Activated CD8-positive, alpha-beta T cell treated with anti-CD3 and anti-CD28 coated beads, Interleukin-2, amount 10 ng/mL, durations not matched to agents 7 days and 5 days (primary cell): ENCODE results near the gene KIR3DL2. TPM values are rescaled to one million over a fixed set of nuclear protein-coding genes. Genes with fewer than 3 reads are reported as not detected.
"Not testable (repeated sequence)": the region's sequence is repeated elsewhere in the genome, so short reads cannot be mapped to it uniquely, and the experiment has no call there.

Experiments
- ATAC-seq: fragments of 150-1000 bp; cut with Tn5 transposase; one replicate; pipeline ENCODE4 v1.10.0; 2021; ENCODE audit warnings: moderate library complexity
- CTCF ChIA-PET: fragments of 350-600 bp; sonication (Branson Sonifier 250); formaldehyde crosslinking; loops from one replicate; lab custom pipeline; 2021; ENCODE audit warnings: antibody characterized with exemption; lab: Charles Lee
- POLR2A ChIA-PET: fragments of 350-600 bp; sonication (Branson Sonifier 250); formaldehyde crosslinking; loops from one replicate; lab custom pipeline; 2021; ENCODE audit warnings: antibody characterized with exemption; lab: Charles Lee
- DNase-seq: peaks from one replicate; pipeline ENCODE4 v3.0.0-alpha.2; 2020
- H3K27ac Mint-ChIP-seq: one replicate; pipeline ENCODE4 v1.8.0; 2021; ENCODE audit warnings: mild to moderate bottlenecking, mixed read lengths
- H3K27me3 Mint-ChIP-seq: one replicate; pipeline ENCODE4 v1.8.0; 2021; ENCODE audit warnings: low read depth, mixed read lengths
- H3K36me3 Mint-ChIP-seq: one replicate; pipeline ENCODE4 v1.8.0; 2021; ENCODE audit warnings: low read depth, mixed read lengths
- H3K4me1 Mint-ChIP-seq: one replicate; pipeline ENCODE4 v1.8.0; 2021; ENCODE audit warnings: low read depth, mixed read lengths
- H3K4me3 Mint-ChIP-seq: one replicate; pipeline ENCODE4 v1.8.0; 2021; ENCODE audit warnings: mild to moderate bottlenecking, mixed read lengths
- H3K9me3 Mint-ChIP-seq: one replicate; pipeline ENCODE4 v1.8.0; 2022; ENCODE audit warnings: mixed read lengths; ENCODE audit not compliant: insufficient read depth
- total RNA-seq, 2 experiments: library from RNA; stranded (reverse); gene quantifications; one replicate each; pipeline ENCODE4 v1.2.3, GENCODE V29; 2021

Gene KIR3DL2
- total RNA-seq, 2 experiments from 2014 or later = 0.44 to 0.61 TPM

DNA sequence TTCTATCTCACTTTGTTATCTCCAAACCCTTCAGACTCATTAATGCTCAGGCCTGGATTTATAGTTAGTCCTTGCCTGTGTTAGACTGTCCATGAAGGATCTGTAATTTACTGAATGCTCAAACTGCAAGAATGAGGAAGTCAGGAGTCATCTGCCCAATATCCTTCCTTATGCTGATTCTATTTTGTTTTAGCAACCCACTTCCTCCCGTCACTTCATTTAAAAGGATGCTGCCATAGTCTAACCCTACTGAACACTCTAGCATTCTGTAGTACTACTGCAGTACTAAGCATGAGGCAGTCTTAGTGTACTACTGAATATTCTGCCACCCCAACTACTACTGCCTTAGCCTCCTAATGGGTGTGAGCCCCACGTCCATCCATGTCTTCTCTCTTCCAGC lies 25.3 kb downstream of the KIR3DL2 start:
- Mint-ChIP-seq H3K4me1 (peaks cover 8% of the 10 kb centered on the region), H3K9me3 (no peaks in the 10 kb centered on the region), H3K4me3 (no peak overlapping the region), H3K27me3 (peaks cover 34% of the 10 kb centered on the region), H3K27ac (no peak overlapping the region), H3K36me3 (no peaks in the 10 kb centered on the region)
- ATAC-seq (no peak), DNase-seq (no peak)
- POLR2A ChIA-PET = no interaction called here
- CTCF ChIA-PET = no interaction called here

DNA sequence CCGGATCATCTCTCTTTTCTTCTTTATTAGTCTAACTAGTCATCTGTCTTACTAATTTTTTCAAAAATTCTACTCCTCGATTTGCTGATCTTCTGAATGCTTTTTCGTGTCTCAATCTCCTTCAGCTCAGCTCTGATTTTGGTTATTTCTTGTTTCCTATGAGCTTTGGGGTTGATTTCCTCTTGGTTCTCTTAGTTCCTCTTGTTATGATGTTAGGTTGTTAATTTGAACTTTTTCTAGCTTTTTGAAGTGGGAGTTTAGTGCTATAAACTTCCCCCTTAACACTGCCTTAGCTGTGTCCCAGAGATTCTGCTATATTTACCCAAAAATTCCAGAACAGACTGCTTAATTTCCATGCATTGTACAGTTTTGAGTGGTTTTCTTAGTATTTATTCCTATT lies 27.2 kb downstream of the KIR3DL2 start:
- Mint-ChIP-seq H3K27me3 (peaks cover 34% of the 10 kb centered on the region), H3K36me3 (no peaks in the 10 kb centered on the region), H3K27ac (no peak overlapping the region), H3K4me1 (peaks cover 18% of the 10 kb centered on the region), H3K9me3 (no peaks in the 10 kb centered on the region), H3K4me3 (no peak overlapping the region)
- DNase-seq (no peak), ATAC-seq (no peak)
- ChIA-PET CTCF (no interaction called here), POLR2A (no interaction called here)

DNA sequence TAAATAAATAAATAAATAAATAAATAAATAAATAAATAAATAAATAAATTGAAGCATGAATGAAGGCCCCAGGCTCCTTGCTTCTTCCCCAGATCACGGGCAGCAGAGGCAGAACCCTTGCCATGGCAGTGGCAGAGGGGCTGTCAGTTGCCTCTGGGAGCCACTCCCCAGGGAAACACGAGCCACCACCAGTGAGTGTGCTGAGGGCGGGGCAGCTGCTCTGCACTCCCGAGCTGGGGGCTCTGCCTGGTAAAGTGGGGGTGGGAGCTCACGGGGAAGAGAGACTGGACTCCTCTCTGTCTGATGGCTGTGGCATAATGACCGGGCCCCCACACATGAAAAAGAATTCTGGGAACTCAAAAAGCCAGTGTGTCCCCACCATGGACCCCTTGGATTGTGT lies 31.6 kb downstream of the KIR3DL2 start:
- DNase-seq (no peak), ATAC-seq (no peak)
- ChIA-PET POLR2A (interaction anchor here (0.6 kb wide), 1 partner anchor 92 kb away, joined by 3 read pairs; no protein-coding TSS in a partner anchor), CTCF (interaction anchor here (0.7 to 2.2 kb wide), 21 partner anchors 9 to 404 kb away, joined by 3 to 13 read pairs (median 4); partner anchors contain the start of gene RDH13)
- no peak overlapping the region for H3K4me3 Mint-ChIP-seq
- H3K27me3 Mint-ChIP-seq = peaks cover 24% of the 10 kb centered on the region
- H3K9me3 Mint-ChIP-seq = no peaks in the 10 kb centered on the region
- no peaks in the 10 kb centered on the region for H3K36me3 Mint-ChIP-seq
- H3K27ac Mint-ChIP-seq = no peak overlapping the region
- peaks cover 21% of the 10 kb centered on the region for H3K4me1 Mint-ChIP-seq

DNA sequence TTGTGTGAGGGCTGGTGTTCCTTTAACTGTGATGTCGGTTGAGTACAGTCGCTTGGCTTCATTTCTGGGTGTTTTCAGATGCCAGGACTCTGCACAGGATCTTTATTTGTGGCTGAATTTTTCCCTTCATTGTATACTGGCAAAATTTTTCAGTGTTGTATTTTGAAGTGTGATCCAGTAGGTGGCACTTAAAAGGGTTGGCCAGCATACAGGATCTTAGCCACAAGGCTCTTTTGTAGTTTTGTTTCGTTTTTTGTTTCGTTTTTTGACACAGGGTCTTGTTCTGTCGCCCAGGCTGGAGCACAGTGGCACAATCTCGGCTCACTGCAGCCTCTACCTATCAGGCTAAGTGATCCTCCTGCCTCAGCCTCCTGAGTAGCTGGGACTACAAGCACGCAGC lies 32.5 kb downstream of the KIR3DL2 start:
- Mint-ChIP-seq H3K4me1 (peaks cover 21% of the 10 kb centered on the region), H3K36me3 (no peaks in the 10 kb centered on the region), H3K4me3 (peak overlapping the region; percentile 65), H3K27ac (peak overlapping the region; percentile 92), H3K27me3 (peaks cover 17% of the 10 kb centered on the region), H3K9me3 (no peaks in the 10 kb centered on the region)
- ChIA-PET POLR2A (no interaction called here), CTCF (interaction anchor here (1.8 to 2.2 kb wide), 2 partner anchors 91 to 206 kb away, joined by 4 to 6 read pairs; no protein-coding TSS in a partner anchor)
- ATAC-seq (peak; percentile 92), DNase-seq (peak; percentile 56)

DNA sequence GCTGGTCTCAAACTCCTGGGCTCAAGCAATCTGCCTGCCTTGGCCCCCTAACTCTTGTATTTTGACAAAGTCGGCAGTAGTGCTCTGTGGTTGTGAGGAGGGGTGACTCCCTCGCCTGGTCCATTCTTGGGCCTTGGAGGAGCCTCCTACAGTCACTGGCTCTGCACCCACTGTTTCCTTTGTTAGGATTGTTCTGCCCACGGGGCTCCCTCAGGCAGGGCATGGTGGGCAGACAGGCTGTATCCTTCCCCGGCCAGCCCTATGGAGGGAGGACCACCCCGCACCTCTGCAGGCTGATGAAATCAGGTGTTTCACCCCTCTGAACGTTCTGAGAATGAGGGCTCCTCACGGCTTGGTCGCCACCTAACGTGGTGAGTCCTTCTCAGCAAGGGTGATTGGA lies 33.0 kb downstream of the KIR3DL2 start:
- DNase-seq (no peak), ATAC-seq (no peak)
- no peak overlapping the region for H3K4me3 Mint-ChIP-seq
- peak overlapping the region; percentile 92 for H3K27ac Mint-ChIP-seq
- ChIA-PET POLR2A (no interaction called here), CTCF (no interaction called here)
- no peaks in the 10 kb centered on the region for H3K9me3 Mint-ChIP-seq
- no peaks in the 10 kb centered on the region for H3K36me3 Mint-ChIP-seq
- peaks cover 21% of the 10 kb centered on the region for H3K4me1 Mint-ChIP-seq
- H3K27me3 Mint-ChIP-seq = peaks cover 14% of the 10 kb centered on the region

DNA sequence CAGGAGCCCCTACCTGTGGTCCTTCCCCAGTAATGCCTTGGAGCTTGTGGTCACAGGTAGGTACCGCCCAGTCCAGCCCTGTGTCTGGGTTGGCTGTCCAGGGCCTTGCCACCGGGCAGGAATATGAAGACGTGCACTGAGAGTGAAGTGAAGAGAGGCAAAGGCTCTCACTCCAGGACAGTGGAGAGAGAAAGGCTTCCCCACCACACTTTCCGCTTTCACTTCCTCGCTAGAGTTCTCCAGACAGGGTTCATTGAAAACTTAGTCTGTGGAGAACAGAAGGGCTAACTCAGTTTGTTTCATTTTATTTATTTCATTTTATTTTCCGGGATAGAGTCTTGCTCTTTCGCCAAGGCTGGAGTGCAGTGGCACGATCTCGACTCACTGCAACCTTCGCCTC lies 38.0 kb downstream of the KIR3DL2 start:
- Mint-ChIP-seq H3K4me3 (no peak overlapping the region), H3K36me3 (no peaks in the 10 kb centered on the region), H3K9me3 (no peaks in the 10 kb centered on the region), H3K27me3 (peaks cover 2% of the 10 kb centered on the region), H3K4me1 (peaks cover 3% of the 10 kb centered on the region), H3K27ac (no peak overlapping the region)
- ATAC-seq = no peak
- CTCF ChIA-PET = no interaction called here
- DNase-seq = no peak
- POLR2A ChIA-PET = no interaction called here

DNA sequence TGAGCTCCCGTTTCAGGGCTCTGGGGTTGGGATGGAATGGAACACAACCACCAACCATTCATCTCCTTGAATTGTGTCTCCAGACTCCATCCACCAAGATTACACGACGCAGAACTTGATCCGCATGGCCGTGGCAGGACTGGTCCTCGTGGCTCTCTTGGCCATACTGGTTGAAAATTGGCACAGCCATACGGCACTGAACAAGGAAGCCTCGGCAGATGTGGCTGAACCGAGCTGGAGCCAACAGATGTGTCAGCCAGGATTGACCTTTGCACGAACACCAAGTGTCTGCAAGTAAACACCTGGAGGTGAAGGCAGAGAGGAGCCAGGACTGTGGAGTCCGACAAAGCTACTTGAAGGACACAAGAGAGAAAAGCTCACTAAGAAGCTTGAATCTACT lies 39.3 kb downstream of the KIR3DL2 start:
- ChIA-PET POLR2A (no interaction called here), CTCF (interaction anchor here (1.3 kb wide), 1 partner anchor 9 kb away, joined by 3 read pairs; no protein-coding TSS in a partner anchor)
- no peak for ATAC-seq
- DNase-seq = no peak
- Mint-ChIP-seq H3K4me1 (no peaks in the 10 kb centered on the region), H3K27me3 (peaks cover 2% of the 10 kb centered on the region), H3K9me3 (no peaks in the 10 kb centered on the region), H3K27ac (no peak overlapping the region), H3K4me3 (no peak overlapping the region), H3K36me3 (no peaks in the 10 kb centered on the region)

DNA sequence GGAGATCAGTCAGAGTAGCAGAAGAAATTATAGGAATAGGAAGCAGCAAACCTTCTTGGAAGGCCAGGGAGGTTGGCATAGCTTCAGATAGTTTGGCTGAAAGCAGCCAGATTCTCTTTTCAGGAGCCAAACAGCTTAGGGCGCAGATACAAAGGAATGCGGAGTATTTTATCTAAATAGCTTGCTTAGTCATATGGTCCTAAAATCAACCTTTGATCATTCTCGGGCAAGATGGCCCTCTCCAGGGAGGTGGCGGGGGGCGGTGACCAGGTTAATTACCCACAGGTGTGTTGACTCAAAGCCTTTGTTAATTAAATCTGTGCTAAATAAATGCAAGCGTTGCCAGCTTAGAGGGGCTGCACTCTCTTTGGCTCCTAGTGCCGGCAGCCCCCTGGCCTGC lies 43.2 kb downstream of the KIR3DL2 start:
- no peaks in the 10 kb centered on the region for H3K4me1 Mint-ChIP-seq
- ChIA-PET CTCF (no interaction called here), POLR2A (no interaction called here)
- no peak overlapping the region for H3K4me3 Mint-ChIP-seq
- H3K27ac Mint-ChIP-seq = no peak overlapping the region
- DNase-seq = no peak
- H3K36me3 Mint-ChIP-seq = no peaks in the 10 kb centered on the region
- peaks cover 8% of the 10 kb centered on the region for H3K27me3 Mint-ChIP-seq
- no peak for ATAC-seq
- H3K9me3 Mint-ChIP-seq = no peaks in the 10 kb centered on the region

DNA sequence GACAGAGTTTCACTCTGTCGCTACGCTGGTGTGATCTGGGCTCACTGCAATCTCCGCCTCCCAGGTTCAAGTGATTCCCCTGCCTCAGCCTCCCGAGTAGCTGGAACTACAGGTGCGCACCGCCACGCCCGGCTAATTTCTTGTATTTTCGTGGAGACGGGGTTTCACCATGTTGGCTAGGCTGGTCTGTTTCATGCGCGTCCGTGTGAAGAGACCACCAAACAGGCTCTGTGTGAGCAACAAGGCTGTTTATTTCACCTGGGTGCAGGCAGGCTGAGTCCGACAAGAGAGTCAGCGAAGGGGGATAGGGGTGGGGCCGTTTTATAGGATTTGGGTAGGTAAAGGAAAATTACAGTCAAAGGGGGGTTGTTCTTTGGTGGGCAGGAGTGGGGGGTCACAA lies 43.9 kb downstream of the KIR3DL2 start:
- DNase-seq, CTCF ChIA-PET, H3K36me3 Mint-ChIP-seq, H3K9me3 Mint-ChIP-seq, H3K27ac Mint-ChIP-seq, ATAC-seq, H3K4me3 Mint-ChIP-seq, H3K4me1 Mint-ChIP-seq, H3K27me3 Mint-ChIP-seq, POLR2A ChIA-PET: not testable (repeated sequence)

DNA sequence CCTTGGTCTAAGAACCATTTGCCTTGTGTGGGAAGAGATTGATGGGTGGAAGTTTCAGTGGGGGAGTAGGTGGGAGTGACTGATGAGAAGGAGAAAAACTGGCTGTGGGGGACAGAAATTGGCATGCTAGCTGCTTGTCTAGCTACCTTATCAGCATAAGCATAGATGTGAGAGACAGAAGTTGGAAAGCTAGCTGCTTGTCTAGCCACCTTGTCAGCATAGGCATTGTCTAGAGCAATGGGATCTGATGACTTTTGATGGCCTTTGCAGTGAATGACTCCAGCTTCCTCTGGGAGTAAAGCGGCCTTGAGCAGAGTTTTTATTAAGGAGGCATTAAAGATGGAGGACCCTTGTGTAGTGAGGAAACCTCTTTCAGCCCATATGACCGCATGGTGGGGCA lies 45.8 kb downstream of the KIR3DL2 start:
- no peak overlapping the region for H3K27ac Mint-ChIP-seq

DNA sequence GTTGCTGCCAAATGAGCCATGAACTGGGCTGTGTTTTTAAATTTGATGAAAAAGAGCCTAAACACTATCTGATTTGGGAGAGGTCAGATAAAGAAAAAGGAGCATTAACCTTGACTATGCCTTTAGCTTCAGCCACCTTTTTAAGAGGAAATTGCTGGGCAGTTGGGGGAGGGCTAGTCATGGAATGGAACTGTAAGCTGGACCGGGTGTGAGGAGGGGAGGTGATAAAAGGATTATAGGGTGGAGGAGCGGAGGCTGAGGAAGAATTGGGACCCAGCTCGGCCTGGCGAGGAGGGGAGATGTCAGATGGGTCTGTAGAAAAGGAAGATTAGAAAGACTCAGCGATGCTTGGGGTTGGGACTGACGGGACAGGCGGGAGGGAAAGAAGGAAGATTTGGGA lies 48.4 kb downstream of the KIR3DL2 start:
- H3K27ac Mint-ChIP-seq, H3K4me3 Mint-ChIP-seq, H3K36me3 Mint-ChIP-seq, H3K9me3 Mint-ChIP-seq, CTCF ChIA-PET, H3K4me1 Mint-ChIP-seq, ATAC-seq, POLR2A ChIA-PET, DNase-seq, H3K27me3 Mint-ChIP-seq: not testable (repeated sequence)

More for the DNA sequence above, 45.8 kb downstream of the KIR3DL2 start:
- Mint-ChIP-seq H3K4me1 (no peaks in the 10 kb centered on the region), H3K36me3 (no peaks in the 10 kb centered on the region), H3K4me3 (no peak overlapping the region), H3K9me3 (no peaks in the 10 kb centered on the region), H3K27me3 (peaks cover 6% of the 10 kb centered on the region)
- POLR2A ChIA-PET = no interaction called here
- DNase-seq = no peak
- CTCF ChIA-PET = no interaction called here
- no peak for ATAC-seq

DNA sequence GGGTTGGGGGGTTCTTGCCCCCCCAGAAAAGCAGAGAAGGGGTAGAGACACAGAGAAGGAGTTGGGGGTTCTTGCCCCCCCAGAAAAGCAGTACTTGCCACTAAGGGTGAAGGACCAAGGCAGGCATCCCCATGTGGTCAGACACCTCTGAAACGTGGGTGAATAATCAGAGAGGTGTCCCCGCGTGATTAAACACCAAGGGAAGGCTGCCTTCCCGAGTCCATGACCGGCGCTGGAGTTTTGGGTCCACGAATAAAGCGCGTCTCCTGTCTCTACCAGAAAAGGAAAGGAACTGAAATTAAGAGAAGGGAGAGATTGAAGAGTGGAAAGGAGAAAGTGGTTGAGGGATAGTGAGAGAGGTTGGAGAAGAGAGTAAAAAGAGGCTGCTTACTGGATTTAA lies 49.4 kb downstream of the KIR3DL2 start:
- H3K27me3 Mint-ChIP-seq, H3K4me3 Mint-ChIP-seq, POLR2A ChIA-PET, H3K4me1 Mint-ChIP-seq, DNase-seq, ATAC-seq, H3K36me3 Mint-ChIP-seq, CTCF ChIA-PET, H3K9me3 Mint-ChIP-seq, H3K27ac Mint-ChIP-seq: not testable (repeated sequence)

DNA sequence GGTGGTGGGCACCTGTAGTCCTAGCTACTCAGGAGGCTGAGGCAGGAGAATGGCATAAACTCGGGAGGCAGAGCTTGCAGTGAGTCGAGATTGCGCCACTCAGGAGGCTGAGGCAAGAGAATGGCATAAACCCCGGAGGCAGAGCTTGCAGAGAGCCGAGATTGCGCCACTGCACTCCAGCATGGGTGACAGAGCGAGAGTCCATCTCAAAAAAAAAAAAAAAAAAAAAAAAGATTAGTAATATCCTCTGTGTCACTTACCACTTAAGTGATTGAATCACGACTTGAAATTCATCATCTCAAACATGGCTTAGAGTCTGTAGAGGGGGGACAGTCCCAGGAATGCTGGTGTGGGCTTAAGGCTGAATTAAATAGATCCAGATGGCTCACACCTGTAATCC lies 50.9 kb downstream of the KIR3DL2 start:
- POLR2A ChIA-PET, ATAC-seq, H3K9me3 Mint-ChIP-seq, H3K27ac Mint-ChIP-seq, H3K4me3 Mint-ChIP-seq, H3K36me3 Mint-ChIP-seq, CTCF ChIA-PET, H3K4me1 Mint-ChIP-seq, DNase-seq: not testable (repeated sequence)
- peaks cover 13% of the 10 kb centered on the region for H3K27me3 Mint-ChIP-seq
